ENCODE data around the gene ACTR1A. TPM values are rescaled to one million over a fixed set of nuclear protein-coding genes. Genes with fewer than 3 reads are reported as not detected.
"Not testable (repeated sequence)": the region's sequence is repeated elsewhere in the genome, so short reads cannot be mapped to it uniquely, and the experiment has no call there.

The ACTR1A gene
- total RNA-seq, 2 donors from 2014 or later: 91.6 to 114 TPM

DNA sequence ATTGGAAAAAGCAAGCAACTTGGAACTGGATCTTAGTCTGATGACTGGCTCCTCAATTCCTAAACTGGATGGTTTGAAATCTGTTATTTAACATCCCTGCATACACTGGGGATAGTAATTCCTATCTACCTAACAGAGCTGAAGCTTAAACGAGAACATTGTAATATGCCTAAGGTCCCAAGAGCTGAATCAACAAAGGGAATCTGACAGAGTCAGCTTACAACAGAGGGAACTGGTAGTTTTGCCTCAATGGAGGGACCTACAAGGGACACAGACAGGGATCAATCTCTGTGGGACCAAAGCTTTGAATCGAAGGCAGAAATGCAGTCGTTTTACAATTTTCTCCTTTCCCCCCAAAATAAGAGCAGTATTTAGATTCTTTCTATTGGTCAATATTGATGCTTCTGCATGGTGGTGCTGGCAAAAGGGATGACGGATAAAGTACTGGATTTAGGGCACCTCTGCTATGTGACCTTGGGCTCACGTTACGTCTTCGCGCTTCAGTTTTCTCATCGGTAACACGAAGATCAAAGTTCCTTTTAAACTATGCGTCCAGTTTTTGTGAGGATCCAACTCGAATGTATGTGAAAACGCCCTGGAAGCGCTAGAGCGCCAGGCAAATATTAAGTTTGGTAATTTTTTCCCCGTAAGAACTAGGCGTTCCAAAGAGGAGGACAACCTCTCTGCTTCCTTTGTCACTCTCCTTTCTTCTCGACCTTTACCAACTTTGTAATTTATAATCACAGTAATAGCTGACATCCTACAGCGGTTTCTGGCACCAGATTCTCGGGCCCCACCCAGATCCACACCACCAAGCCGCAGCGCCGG is 1.1 kb downstream of the ACTR1A start:
- Histone ChIP-seq H3K27me3 (ENCODE audit: control insufficient read depth, insufficient read depth, low read length, poor library complexity, severe bottlenecking) (no peaks in the 10 kb centered on the region), H3K4me3 (ENCODE audit: low read length) (peak overlapping the region; percentile 99), H3K36me3 (ENCODE audit: control insufficient read depth, insufficient read depth, low read length) (peaks cover 9% of the 10 kb centered on the region), H3K9me3 (ENCODE audit: control insufficient read depth, low read length) (no peaks in the 10 kb centered on the region), H3K9ac (ENCODE audit: extremely low read depth, low read length, poor library complexity, severe bottlenecking) (peak overlapping the region; percentile 82), H3K4me1 (ENCODE audit: control insufficient read depth, insufficient read depth, low read length) (peaks cover 11% of the 10 kb centered on the region), H3K27ac (ENCODE audit: low read depth, low read length) (no peak overlapping the region)
- H3K9me3 Mint-ChIP-seq: no peaks in the 10 kb centered on the region
- H3K4me3 Mint-ChIP-seq: no peak overlapping the region
- peaks cover 7% of the 10 kb centered on the region for H3K36me3 Mint-ChIP-seq (ENCODE audit: low read depth)
- TF ChIP-seq, protein P1, sequence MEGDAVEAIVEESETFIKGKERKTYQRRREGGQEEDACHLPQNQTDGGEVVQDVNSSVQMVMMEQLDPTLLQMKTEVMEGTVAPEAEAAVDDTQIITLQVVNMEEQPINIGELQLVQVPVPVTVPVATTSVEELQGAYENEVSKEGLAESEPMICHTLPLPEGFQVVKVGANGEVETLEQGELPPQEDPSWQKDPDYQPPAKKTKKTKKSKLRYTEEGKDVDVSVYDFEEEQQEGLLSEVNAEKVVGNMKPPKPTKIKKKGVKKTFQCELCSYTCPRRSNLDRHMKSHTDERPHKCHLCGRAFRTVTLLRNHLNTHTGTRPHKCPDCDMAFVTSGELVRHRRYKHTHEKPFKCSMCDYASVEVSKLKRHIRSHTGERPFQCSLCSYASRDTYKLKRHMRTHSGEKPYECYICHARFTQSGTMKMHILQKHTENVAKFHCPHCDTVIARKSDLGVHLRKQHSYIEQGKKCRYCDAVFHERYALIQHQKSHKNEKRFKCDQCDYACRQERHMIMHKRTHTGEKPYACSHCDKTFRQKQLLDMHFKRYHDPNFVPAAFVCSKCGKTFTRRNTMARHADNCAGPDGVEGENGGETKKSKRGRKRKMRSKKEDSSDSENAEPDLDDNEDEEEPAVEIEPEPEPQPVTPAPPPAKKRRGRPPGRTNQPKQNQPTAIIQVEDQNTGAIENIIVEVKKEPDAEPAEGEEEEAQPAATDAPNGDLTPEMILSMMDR (conservative IDR thresholded peaks at IDR 0.05): no peak
- WGBS, 2 experiments (ENCODE audit: insufficient coverage in 1 of 2, insufficient read length in 1 of 2): 7 to 8% methylated on average over 13 to 23 of the region's 23 CpGs
- H3K27me3 Mint-ChIP-seq (ENCODE audit: insufficient read depth): peaks cover 12% of the 10 kb centered on the region
- no peak overlapping the region for H3K27ac Mint-ChIP-seq
- no peak for DNase-seq
- H3K4me1 Mint-ChIP-seq: peaks cover 13% of the 10 kb centered on the region

DNA sequence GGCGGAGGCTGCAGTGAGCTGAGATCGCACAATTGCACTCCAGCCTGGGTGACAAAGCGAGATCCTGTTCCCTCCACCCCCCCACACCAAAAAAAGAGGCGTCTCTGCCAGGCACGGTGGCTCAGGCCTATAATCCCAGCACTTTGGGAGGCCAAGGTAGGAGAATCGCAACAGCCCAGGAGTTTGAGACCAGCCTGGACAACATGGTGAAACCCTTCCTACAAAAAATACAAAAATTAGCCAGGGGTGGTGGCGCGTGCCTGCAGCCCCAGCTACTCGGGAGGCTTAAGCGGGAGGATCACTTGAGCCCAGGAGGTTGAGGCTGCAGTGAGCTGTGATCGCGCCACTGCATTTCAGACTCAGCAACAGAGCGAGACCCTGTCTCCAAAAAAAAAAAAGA is 1.8 kb downstream of the ACTR1A start:
- WGBS, 2 experiments (ENCODE audit: insufficient coverage in 1 of 2, insufficient read length in 1 of 2): 92 to 96% methylated on average over 6 to 13 of the region's 13 CpGs
- H3K9me3 Mint-ChIP-seq; H3K9me3 ChIP-seq (ENCODE audit: control insufficient read depth, low read length); H3K4me1 ChIP-seq (ENCODE audit: control insufficient read depth, insufficient read depth, low read length); DNase-seq; H3K9ac ChIP-seq (ENCODE audit: extremely low read depth, low read length, poor library complexity, severe bottlenecking); H3K36me3 Mint-ChIP-seq (ENCODE audit: low read depth); H3K27me3 ChIP-seq (ENCODE audit: control insufficient read depth, insufficient read depth, low read length, poor library complexity, severe bottlenecking); H3K27ac ChIP-seq (ENCODE audit: low read depth, low read length); H3K27me3 Mint-ChIP-seq (ENCODE audit: insufficient read depth); H3K4me1 Mint-ChIP-seq; H3K4me3 Mint-ChIP-seq; H3K27ac Mint-ChIP-seq: not testable (repeated sequence)
- Histone ChIP-seq H3K36me3 (ENCODE audit: control insufficient read depth, insufficient read depth, low read length) (peaks cover 16% of the 10 kb centered on the region), H3K4me3 (ENCODE audit: low read length) (peak overlapping the region; percentile 99)

DNA sequence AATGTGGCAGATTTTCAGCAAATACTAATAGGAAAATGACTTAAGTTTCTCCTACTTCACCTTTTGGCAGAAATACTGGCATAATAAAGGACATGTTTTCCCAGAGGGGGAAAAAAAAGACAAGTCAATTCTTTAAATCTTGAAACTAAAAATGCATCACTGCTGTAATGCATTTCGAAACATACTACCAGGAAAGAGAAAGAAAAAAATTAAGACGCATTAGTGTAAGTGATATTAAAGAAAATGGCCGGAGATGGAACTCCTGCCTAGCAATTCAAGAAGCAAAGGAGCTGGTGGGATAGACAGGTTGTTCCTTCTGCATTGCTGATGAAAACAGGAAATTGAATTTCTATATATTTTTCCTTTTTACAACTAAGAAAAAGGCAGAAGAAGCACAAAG is 3.2 kb downstream of the ACTR1A start:
- Histone ChIP-seq H3K27me3 (ENCODE audit: control insufficient read depth, insufficient read depth, low read length, poor library complexity, severe bottlenecking) (no peaks in the 10 kb centered on the region), H3K4me1 (ENCODE audit: control insufficient read depth, insufficient read depth, low read length) (peaks cover 3% of the 10 kb centered on the region), H3K27ac (ENCODE audit: low read depth, low read length) (no peak overlapping the region), H3K9ac (ENCODE audit: extremely low read depth, low read length, poor library complexity, severe bottlenecking) (no peak overlapping the region), H3K4me3 (ENCODE audit: low read length) (no peak overlapping the region), H3K36me3 (ENCODE audit: control insufficient read depth, insufficient read depth, low read length) (peaks cover 16% of the 10 kb centered on the region), H3K9me3 (ENCODE audit: control insufficient read depth, low read length) (no peaks in the 10 kb centered on the region)
- Mint-ChIP-seq H3K4me3 (no peak overlapping the region), H3K4me1 (no peaks in the 10 kb centered on the region), H3K27me3 (ENCODE audit: insufficient read depth) (no peaks in the 10 kb centered on the region), H3K27ac (no peak overlapping the region), H3K9me3 (no peaks in the 10 kb centered on the region), H3K36me3 (ENCODE audit: low read depth) (peaks cover 9% of the 10 kb centered on the region)
- TF ChIP-seq, protein P1 (conservative IDR thresholded peaks at IDR 0.05): no peak
- no peak for DNase-seq
- WGBS, 2 experiments (ENCODE audit: insufficient coverage in 1 of 2, insufficient read length in 1 of 2): 81 to 100% methylated on average over 3 of the region's 3 CpGs

All from endodermal cell (in vitro differentiated cells).